Activated gamma-delta T cell treated with anti-CD3 and anti-CD28 coated beads, Interleukin-2, amount 50 U/mL, for 16 hours (primary cell): ENCODE data around the gene DGCR2.
"Not testable (repeated sequence)": the region's sequence is repeated elsewhere in the genome, so short reads cannot be mapped to it uniquely, and the experiment has no call there.

Experiments used
- DNase-seq: peaks from one replicate; pipeline ENCODE4 v3.0.0-alpha.2; 2020; ENCODE audit warnings: low read depth

The DGCR2 gene

DNA sequence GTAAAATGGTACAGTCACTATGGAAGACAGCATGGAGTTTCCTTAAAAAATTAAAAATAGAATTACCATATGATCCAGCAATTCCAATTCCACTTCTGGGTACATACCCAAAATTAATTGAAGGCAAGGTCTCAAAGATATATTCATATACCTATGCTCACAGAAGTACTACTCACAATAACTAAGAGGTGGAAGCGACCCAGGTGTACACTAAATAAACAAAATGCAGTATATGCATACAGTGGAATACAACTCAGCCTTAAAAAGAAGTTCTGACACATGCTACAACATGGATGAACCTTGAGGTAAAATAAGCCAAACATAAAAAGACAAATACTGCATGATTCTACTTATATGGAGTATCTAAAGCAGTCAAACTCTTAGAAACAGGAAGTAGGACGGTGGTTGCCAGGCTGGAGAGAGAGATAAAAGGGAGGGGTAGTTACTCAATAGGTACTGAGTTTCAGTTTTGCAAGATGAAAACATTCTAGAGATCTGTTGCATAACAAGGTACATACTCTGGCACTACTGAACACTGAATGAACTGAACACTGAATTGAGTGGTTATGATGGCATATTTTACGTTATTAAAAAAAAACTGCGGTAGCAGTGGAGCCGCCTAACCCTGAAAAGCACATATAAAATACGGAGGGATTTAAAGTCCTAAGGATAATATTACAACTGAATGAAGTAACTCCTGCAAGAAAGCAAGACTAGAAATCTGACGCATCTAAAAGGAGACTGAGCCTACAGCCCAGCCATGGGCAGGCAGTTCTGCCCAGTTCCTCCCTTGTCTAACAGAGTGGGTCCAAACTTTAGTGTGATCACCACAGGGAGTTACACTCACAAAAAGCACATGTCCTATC, 12.8 kb downstream of the DGCR2 start:
- DNase-seq, result peak; percentile 39

DNA sequence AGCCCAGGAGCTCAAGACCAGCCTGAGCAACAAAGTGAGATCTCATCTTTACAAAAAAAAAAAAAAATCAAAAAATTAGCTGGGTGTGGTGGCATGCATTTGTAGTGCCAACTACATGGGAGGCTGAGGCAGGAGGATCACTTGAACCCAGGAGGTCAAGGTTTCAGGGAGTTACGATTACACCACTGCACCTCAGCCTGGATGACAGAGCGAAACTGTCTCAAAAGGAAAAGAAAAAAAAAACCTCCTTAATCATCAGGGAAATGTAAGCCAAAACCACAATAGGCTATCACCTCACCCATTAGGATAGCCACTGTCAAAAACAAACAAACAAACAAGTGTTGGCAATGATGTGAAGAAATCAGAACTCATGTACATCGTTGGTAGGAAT, 13.4 kb downstream of the DGCR2 start:
- DNase-seq, result no peak

DNA sequence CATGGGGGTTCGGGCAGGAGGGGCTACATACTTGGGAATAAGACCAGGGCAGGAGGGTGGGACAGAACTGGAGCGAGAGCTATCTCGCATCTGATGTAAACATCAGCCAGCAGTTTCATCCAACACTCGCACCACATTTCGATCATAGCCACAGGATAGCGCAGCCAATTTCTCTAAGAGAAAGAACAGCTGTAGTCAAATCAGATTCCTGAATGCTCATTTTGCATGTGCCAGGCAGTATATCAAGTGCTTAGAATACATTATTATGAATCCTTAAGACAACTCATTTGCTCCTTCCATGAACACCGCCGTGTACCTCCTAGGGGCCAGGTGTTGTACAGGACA, 14.5 kb downstream of the DGCR2 start:
- no peak for DNase-seq

DNA sequence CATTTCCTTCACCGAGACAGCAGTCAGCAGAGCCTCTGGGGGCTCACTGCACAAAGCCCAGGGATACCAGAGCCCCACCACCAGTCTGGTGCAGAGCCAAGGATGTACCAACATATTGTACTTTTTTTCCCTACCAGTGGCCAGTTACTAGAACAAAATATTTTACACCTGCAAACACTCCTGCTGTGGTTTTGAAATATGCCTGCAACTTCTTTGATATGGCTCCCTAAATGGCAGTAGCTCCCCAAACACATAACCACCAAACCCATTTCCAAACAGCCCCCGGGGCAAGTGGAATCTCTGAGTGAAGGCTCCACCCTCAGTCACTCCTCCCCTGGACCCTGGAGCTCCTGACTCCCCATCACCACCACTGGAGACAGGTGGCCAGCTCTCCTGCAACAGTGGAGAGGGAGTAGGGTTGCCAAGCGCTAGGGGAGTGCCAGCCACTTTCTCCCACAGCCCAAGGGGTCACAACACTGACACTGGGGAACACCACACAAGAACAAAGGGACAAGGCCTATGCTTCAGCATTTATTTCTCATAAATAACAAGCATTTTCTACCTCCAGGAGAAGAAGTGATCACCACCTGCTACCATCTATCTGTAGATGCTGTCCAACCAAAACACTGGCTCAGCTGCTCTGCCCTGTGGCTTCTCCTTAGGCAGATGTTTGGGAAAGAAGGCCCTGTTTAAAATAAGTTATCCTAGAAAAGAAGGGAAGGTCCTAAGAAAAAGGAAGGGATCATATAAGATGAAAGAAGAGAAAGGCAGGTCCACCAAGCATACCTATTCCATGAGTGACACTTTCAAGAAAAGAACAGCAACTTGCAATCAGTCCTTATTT, 15.1 kb downstream of the DGCR2 start:
- no peak for DNase-seq

DNA sequence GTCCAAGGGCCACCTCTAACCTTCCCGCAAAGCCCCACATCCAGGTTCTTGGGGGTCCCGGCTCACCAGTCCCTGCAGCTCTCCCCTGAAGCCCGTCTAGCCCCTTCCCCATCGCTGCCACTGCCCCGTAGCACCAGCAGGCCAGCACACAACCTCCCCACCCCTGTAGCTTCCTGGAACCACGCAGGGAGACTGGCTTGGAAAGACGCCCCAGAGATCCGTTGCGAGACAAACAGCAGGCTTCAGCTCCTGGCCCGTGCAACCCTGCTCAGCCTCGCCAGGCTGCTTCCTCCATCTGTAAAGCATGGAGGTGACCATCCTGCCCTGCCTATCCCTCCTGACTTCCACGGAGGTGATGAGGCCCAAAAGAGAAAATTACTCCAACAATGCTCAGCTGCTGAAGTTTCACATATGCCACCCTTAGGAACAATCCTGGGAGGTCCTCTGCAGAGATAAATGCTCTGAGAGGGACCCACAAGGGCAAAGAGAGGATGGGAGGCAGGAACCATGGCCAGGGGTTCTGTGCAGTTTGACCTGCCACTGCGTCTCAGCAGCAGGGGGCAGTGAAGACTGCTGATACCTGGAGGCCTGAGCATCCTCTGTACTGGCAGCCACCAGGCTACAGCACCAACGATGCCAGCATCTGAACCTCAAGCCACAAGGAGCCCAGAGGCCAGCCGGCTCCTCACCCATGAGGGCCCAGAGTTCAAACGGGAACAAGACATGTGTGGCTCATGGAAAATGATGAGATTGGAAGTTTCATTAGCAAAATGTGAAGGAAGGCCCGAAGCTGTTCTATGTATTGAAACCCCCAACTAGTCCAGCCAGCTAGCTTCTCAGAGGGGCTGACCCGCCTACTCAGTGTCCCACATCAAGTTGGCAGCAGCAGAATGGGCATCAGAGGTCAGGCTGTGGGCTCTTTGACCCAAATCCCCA, 16.1 kb downstream of the DGCR2 start:
- peak; percentile 14 for DNase-seq

DNA sequence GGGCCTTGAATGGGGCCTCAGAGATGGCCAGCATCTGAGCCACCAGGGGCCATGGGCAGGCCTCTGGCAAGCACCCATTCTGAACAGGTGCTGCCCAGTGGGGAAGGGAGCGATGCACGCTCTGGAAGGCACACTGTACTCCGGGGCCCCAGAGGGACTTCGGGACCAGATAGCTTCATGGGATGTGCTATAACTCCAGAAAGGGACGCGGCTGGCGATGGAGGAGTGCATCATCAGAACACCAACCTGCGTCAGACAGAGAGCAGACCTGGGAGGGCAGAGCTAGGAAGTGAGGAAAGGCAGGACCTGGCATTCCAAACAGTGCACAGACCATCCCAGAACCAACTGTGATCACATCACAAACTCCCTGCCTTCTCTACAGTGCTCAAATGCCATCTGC, 16.8 kb downstream of the DGCR2 start:
- no peak for DNase-seq

DNA sequence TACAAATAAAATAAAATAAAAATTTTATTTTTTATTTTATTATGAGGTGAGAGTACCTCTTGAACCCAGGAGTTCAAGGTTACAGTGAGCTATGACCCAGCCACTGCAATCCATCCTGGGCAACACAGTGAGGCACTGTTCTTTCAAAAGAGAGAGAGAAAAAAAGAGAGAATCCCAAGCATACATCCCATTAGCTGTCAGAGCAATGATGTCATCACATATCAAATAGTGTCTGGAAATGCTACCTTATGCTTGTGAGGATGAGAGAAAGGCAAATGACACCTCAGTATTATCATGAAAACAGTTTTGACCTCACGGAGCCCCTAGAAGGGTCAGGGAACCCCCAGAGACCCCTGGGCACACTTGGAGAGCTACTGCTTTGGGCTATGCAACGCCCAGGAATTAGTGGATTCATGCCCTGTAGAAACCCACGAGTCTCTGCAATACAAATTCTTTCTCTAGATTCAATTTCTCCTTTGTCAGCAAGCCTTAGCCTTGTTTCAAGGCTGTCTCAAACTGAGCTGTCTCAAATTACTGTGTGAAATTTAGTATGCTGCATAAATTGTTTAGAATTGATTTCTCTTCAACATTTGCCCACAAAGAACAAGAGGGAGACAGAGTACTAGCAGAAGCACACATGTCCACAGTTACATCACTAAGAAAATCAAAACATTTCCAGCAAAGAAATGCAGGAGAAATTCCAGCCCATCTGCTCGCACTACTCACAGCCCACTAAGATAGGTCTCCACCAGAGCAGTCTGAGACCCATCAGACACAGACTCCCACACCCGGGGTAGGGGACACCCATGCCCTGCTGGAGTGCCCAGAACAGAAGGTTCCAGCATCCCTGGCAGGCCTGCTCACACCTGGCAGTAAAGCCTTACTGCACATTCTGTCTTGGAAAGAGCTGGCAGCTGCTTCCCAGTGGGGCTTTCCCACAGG, 18.1 kb downstream of the DGCR2 start:
- no peak for DNase-seq

DNA sequence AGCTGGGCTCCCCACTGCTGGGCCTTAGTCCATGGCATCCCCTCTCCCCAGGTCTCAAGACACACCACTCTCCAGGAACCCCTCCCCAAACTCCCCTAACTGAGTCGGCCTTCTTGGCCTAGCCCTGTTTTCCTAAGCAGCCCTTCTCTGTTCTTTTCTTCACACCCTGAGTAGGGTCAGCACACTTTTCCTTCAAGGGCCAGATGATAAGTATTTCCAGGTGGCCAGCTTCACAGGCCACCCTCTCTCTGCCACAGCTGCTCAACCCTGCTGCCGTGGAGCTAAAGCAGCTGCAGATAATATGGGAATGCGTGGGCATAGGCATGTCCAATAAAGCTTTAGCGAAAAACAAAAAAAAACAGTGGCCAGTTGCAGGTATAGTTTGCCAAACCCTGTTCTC, 24.1 kb downstream of the DGCR2 start:
- DNase-seq, result no peak

DNA sequence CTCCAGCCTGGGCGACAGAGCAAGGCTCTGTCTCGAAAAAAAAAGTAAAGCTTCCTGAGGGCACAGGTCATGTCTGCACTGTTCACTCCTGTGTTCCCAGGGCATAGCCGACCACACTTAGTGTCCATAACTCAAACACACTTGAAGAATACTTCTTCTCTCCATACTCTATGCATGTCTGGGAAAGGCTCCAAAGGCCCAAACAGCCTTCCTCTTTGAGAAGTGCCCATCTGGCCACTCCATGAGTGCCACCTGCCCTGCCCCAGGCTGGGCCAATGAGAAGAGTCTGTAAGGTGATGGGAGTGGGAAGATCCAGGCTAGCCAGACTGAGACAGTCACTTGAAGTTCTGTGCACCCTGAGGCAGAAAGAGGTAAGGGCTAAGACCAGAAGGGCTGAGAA, 24.7 kb downstream of the DGCR2 start:
- DNase-seq, result no peak

DNA sequence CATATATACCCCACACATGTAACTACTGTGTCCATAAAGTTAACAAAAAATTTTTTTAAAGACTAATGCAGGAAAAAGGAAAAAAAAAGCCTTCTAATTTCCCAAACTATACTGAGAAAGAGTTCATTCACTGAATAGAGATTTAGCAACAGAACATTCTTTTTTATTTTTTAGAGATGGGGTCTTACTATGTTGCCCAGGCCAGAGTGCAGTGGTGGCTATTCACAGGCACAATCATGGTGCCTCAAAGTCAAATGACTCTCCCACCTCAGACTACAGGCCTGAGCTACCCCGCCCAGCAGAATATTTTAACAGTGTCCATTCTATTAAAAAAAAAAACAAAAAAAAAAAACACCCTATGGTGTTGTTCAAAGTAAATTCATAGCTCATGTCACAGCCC, 25.7 kb downstream of the DGCR2 start:
- no peak for DNase-seq

DNA sequence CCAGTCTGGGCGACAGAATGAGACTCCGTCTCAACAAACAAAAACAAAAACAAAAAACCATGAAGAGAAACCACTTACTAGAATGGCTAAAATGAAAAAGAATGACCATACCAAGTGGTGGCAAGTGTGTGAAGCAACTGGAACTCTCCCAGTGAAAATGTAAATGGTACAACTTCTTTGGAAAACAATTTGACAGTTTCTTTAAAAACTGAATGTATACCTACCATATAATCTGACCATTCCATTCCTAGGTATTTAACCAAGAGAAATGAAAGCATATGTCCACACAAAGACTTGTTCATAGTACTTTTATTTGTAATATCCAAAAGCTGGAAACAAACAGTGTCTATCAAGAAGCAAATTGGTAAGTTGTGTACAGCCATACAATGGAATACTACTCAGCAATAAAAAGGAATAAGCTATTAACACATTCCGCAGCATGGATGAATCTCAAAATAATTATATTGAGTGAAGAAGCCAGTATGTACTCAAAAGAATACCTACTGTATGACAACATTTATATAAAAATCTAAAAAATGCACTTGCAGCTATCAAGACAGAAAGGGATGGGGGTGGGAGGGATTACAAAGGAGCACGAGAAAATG, 27.7 kb downstream of the DGCR2 start:
- DNase-seq, result no peak

DNA sequence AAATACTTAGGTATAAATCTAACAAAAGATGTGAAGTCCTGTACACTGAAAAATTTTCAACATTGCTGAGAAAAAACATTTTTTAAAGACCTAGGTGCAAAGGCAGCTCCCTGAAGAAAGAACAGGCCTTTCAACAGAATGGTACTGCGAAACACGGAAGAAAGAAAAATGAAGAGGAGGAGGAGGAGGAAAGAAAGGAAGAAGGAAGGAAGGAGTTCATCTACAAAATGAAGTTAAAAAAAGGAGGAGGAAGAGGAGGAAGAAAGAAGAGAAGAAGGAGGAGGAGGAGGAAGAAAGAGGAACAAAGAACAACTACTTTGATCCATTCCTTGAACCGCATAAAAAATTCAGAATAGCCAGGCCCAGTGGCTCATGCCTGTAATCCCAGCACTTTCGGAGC, 29.5 kb downstream of the DGCR2 start:
- no peak for DNase-seq

DNA sequence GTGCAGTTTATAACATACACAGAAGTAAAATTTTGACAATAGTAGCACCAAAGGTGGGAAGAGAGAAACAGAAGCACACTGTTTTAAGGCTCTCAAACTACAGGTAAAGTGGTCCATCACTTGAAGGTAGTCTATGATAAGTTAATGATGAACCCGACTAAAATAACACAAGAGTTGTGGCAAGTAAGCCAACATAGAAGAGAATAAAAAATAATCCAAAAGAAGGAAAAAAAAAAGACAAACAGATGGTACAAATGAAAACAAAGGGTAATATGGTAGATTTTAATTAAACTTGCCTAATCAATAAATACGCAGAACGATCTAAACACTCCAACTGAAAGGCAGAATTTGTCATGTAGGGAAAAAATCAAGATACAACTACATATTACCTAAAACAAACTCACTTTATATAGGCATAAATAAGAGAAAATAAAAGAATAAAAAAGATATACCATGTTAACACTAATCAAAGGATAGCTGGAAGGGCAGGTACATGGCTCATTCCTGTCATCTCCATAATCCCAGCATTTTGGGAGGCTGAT, 31.6 kb downstream of the DGCR2 start:
- no peak for DNase-seq

DNA sequence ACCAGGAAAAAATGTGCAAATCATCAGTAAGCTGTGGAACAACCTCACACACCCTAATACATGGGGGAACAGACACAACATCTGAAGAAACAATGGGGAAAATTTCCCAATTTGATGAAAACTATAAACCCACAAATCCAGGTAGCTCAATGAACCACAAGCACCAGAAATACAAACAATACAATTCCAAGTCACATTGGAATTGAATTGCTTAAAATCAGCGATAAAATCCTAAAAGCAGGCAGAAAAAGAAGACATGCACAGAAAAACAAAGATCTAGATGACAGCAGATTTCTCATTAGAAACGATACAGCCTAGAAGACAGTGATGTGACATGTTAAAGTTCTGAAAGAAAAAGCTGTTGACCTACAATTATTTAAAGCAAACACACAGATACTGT, 32.0 kb downstream of the DGCR2 start:
- no peak for DNase-seq

DNA sequence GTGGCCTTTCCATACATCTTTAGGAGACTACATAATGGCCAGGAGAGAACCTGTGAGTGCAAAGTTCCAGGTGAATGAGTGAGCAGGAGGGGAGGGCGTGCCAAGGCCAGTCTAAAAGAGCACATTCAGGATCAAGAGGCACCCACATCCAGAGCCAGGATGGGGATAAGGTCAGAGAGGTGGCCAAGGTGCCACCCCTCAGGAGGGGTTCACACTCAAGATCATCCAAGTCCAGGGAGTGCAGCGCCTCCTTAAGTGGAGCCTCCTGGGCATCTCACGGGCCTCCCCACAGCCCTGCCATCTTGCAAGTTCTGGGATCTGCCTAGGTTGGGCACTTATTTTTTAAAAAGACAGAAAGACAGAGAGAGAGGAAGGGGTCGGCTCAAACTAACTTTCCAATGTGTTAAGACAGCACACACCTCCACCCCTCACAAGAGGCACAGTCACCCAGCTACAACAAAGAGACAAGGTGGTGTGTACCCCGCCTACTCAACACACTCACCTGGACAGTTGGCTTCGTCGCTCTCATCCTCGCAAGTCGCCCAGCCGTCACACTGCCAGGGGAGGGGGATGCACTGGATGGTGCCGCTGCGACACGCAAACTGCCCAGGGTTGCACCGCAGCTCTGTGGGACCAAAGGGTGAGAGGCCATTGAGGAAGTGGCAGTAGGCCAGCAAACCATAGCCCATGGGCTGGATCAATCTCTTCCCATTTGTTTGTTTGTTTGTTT, 33.2 kb downstream of the DGCR2 start:
- no peak for DNase-seq

DNA sequence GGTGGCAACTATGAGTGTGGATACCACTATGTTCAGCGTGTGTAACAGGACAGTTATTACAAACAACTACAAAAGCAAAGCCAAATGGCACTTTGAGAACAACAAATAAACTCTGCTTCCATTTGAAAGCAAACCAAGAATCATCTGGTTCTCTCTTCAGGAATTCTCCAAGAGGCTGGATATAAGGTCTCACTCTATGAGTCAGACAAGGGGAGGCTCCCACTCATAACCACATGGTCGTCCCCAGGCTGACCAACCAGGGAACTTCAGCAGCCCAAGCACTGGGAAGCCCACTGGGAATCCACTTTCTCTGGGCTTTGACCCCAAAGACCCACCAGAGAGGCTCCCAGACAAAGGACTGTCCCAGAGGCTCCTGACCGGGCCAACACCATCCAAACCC, 35.3 kb downstream of the DGCR2 start:
- DNase-seq, result no peak

DNA sequence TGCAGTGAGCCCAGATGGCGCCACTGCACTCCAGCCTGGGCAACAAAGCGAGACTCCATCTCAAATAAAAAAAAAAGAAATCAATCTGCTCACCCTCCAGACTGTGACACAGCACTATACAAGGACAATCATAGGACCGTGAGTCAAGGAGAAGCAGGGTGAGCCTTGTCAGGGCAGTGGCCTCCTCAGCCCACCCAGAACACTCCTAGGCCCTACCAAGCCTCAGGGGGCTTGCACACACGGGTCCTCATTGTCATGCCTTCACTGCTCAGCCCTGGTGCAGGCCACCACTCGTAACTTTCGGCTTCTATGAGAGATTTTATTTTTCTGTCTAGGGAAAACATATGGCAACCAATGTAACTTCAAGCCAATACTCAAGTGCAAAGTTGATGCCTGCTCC, 35.8 kb downstream of the DGCR2 start:
- no peak for DNase-seq

DNA sequence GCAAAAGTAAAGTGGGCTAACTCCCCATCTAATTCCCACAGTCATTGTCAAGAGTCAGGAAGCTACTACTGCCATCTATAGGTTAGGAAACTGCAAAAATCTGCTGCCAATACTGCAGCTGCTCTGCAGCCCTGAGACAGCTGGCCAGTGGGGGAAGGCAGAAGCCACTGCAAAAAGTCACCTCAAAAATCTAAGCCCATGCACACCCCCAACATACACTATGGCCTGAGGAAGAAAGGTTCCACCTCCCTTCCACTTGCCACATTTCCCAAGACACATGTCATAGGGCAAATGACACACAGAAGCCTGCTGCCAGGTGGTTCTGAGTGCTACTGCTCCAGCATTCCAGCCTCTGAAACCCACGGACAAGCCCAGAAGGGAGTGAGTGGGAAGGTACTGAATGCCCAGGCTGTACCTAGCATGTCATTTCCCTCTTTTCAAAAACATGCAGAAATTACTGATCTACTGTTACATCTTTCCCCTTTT, 36.9 kb downstream of the DGCR2 start:
- no peak for DNase-seq

DNA sequence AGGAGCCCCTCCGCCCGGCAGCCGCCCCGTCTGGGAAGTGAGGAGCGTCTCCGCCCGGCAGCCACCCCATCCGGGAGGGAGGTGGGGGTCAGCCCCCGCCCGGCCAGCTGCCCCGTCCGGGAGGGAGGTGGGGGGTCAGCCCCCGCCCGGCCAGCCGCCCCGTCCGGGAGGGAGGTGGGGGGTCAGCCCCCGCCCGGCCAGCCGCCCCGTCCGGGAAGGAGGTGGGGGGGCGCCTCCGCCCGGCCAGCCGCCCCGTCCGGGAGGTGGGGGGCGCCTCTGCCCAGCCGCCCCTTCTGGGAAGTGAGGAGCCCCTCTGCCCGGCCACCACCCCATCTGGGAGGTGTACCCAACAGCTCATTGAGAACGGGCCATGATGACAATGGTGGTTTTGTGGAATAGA, 37.6 kb downstream of the DGCR2 start:
- not testable (repeated sequence) for DNase-seq

DNA sequence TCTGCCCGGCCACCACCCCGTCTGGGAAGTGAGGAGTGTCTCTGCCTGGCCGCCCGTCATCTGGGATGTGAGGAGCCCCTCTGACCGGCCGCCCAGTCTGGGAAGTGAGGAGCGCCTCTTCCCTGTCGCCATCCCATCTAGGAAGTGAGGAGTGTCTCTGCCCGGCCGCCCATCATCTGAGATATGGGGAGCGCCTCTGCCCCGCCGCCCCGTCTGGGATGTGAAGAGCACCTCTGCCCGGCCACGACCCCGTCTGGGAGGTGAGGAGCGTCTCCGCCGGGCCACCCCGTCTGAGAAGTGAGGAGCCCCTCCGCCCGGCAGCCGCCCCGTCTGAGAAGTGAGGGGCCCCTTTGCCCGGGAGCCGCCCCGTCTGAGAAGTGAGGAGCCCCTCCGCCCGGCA, 38.1 kb downstream of the DGCR2 start:
- not testable (repeated sequence) for DNase-seq
